Ascending aorta (tissue), 2 donors: Measurements from ENCODE around the gene SSC4D. TPM values are rescaled to one million over a fixed set of nuclear protein-coding genes. Genes with fewer than 3 reads are reported as not detected.
A peak's percentile ranks its signal among the peaks of the same experiment; 100 is the strongest.

Experiments
- DNase-seq, 2 donors: peaks; one replicate each; pipeline ENCODE4 v3.0.0-alpha.2; 2019; ENCODE audit warnings: low spot score in 2 of 2
- H3K27ac ChIP-seq, 2 donors: fragments of 200-600 bp; sonication (generic); one replicate each; pipeline ENCODE4 v1.5.1; 2016 to 2017; ENCODE audit warnings: mild to moderate bottlenecking in 1 of 2
- H3K27me3 ChIP-seq: fragments of 200-600 bp; sonication (generic); one replicate; pipeline ENCODE4 v1.5.1; 2017
- H3K36me3 ChIP-seq, 2 donors: fragments of 200-600 bp; sonication (generic); one replicate each; pipeline ENCODE4 v1.5.1; 2016
- H3K4me1 ChIP-seq, 2 donors: fragments of 200-600 bp; sonication (generic); one replicate each; pipeline ENCODE4 v1.5.1; 2016 to 2017; ENCODE audit warnings: mild to moderate bottlenecking in 1 of 2
- H3K4me3 ChIP-seq, 2 donors: fragments of 200-600 bp; sonication (generic); one replicate each; pipeline ENCODE4 v1.5.1; 2016 to 2017; ENCODE audit warnings: mild to moderate bottlenecking in 1 of 2
- H3K9me3 ChIP-seq, 2 donors: fragments of 200-600 bp; sonication (generic); one replicate each; pipeline ENCODE4 v1.5.1; 2016
- CTCF ChIP-seq, 3 experiments: fragments of 200-600 bp in 2 of 3; fragments of 450-650 bp in 1 of 3; sonication (generic) in 2 of 3; IDR thresholded peaks; one replicate each; pipeline ENCODE4 v1.5.1; 2016 to 2019; ENCODE audit warnings: antibody characterized with exemption in 3 of 3, mild to moderate bottlenecking in 1 of 3, moderate library complexity in 1 of 3
- intact Hi-C: fragments of 100-400 bp; cut with DNase I; formaldehyde crosslinking; loops from one replicate; pipeline ENCODE4 v1.15.1; 2023
- total RNA-seq: library from RNA; depleted of rRNA; stranded (reverse); fragments of >200 nt; gene quantifications from one replicate; pipeline ENCODE4 v1.1.0, GENCODE V29; 2016

Gene SSC4D
- total RNA-seq, 1 donor from 2014 or later, result not detected

- Histone ChIP-seq H3K9me3 (no peaks in the 10 kb centered on the region), H3K4me1 (peaks cover 12 to 28% of the 10 kb centered on the region in 2 donors), H3K4me3 (no peak overlapping the region), H3K27ac (no peak overlapping the region), H3K36me3 (peaks cover 43 to 48% of the 10 kb centered on the region in 2 donors), H3K27me3 (no peaks in the 10 kb centered on the region)
- intact Hi-C loops, result no loop called here
- DNase-seq, result no peak
- TF ChIP-seq CTCF (IDR thresholded peaks at IDR 0.05), result no peak
Observed at GRCh38 chr7:76343294-76343930, 66.1 kb downstream of the SSC4D start.

GRCh38 chr7:76342222-76342621 is 67.3 kb downstream of the SSC4D start:
- Histone ChIP-seq H3K9me3 (no peaks in the 10 kb centered on the region), H3K36me3 (peaks cover 41 to 44% of the 10 kb centered on the region in 2 donors), H3K4me3 (no peak overlapping the region), H3K27ac (peak overlapping the region in 1 of 2 donors; percentile 77), H3K27me3 (no peaks in the 10 kb centered on the region), H3K4me1 (peaks cover 12 to 40% of the 10 kb centered on the region in 2 donors)
- no peak for DNase-seq
- intact Hi-C loops, result no loop called here
- TF ChIP-seq CTCF (IDR thresholded peaks at IDR 0.05), result no peak

- H3K36me3 ChIP-seq, result peaks cover 26 to 29% of the 10 kb centered on the region in 2 donors
- no peak for DNase-seq
- H3K4me1 ChIP-seq, result peaks cover 14 to 42% of the 10 kb centered on the region in 2 donors
- intact Hi-C loops, result no loop called here
- H3K27me3 ChIP-seq, result no peaks in the 10 kb centered on the region
- H3K27ac ChIP-seq, result peak overlapping the region; percentile 77 to 81
- no peak for TF ChIP-seq CTCF (IDR thresholded peaks at IDR 0.05)
- H3K4me3 ChIP-seq, result no peak overlapping the region
- no peaks in the 10 kb centered on the region for H3K9me3 ChIP-seq
Observed at GRCh38 chr7:76340617-76341131, 68.8 kb downstream of the SSC4D start.

Other genes with a start within 250 kb of the SSC4D start
- 3.4 TPM for gene SRRM3, start 207.8 kb downstream of the SSC4D start, total RNA-seq
- gene HSPB1, start 107.0 kb downstream of the SSC4D start, total RNA-seq, result 3,584 TPM
- gene YWHAG, start 50.7 kb downstream of the SSC4D start, total RNA-seq, result 83.0 TPM
- gene ZP3, start 15.3 kb upstream of the SSC4D start, total RNA-seq, result 1.1 TPM
- gene DTX2, start 52.0 kb upstream of the SSC4D start, total RNA-seq, result 61.9 TPM
- gene UPK3B, start 100.9 kb upstream of the SSC4D start, total RNA-seq, result 7.6 TPM
- gene SPDYE16, start 133.6 kb upstream of the SSC4D start, total RNA-seq, result not detected
- gene POMZP3, start 217.6 kb upstream of the SSC4D start, total RNA-seq, result 9.8 TPM